ENCODE results near the gene GAL. TPM values are rescaled to one million over a fixed set of nuclear protein-coding genes. Genes with fewer than 3 reads are reported as not detected.

Gene GAL, protein sequence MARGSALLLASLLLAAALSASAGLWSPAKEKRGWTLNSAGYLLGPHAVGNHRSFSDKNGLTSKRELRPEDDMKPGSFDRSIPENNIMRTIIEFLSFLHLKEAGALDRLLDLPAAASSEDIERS
- total RNA-seq = 0.28 and 2.7 TPM in 2 replicates

DNA sequence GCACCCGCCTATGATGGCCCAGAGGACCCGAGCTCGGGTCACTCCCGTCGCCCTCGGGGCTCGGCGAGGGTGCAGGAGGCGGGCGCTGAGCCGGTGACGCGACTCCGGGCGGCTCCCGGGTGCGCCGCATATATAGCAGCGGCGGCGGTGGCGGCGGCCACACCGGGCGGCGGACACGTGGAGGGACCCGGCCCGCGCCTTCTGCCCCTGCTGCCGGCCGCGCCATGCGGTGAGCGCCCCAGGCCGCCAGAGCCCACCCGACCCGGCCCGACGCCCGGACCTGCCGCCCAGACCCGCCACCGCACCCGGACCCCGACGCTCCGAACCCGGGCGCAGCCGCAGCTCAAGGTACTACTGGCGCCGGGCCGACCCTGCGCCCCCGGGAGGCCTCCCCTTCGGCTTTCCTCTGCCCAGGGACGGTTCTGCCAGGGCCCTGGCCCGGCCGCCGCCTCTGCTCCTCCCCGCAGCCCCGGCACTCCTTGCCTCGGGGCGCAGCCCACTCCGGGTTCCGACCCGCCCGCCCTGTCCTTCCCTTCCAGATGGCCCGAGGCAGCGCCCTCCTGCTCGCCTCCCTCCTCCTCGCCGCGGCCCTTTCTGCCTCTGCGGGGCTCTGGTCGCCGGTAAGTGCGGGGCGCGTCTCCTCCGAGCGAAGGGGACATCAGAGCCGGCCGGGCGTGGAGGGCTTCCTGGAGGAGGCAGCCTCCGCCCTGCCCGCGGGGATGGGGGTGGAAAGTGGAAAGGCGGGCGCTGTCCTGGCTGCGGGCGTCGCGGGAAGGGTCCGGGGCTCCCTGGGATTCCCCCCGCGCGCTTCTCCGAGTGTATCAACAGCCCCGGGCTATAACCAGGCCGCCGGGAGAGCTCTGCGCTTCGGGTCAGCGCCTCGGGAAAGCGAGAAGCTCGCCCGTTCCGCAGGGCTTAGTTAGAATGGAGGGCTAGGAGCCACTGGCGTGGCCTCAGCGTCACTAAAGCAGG lies at the start of gene GAL:
Gene GAL (plus strand): TSS at position 160 of the 972 bp plus-strand sequence. CDS start 380 bp downstream, at position 540.

Other genes with a start within 250 kb of the GAL start
- 125 and 137 TPM in 2 replicates for gene PPP6R3, start 223.8 kb upstream of the GAL start, total RNA-seq
- 0.54 and 0.66 TPM in 2 replicates for gene TESMIN, start 67.0 kb downstream of the GAL start, total RNA-seq
- gene CPT1A, start 157.4 kb downstream of the GAL start, total RNA-seq = 66.5 and 109 TPM in 2 replicates
- 75.7 and 100 TPM in 2 replicates for gene MRPL21, start 219.3 kb downstream of the GAL start, total RNA-seq
- gene IGHMBP2, start 219.3 kb downstream of the GAL start, total RNA-seq = 8.5 and 9.8 TPM in 2 replicates